Measurements from ENCODE around the gene EXOSC1. TPM values are rescaled to one million over a fixed set of nuclear protein-coding genes. Genes with fewer than 3 reads are reported as not detected.

The EXOSC1 gene, protein sequence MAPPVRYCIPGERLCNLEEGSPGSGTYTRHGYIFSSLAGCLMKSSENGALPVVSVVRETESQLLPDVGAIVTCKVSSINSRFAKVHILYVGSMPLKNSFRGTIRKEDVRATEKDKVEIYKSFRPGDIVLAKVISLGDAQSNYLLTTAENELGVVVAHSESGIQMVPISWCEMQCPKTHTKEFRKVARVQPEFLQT
- 34.2 and 65.3 TPM in 2 replicates for total RNA-seq

DNA sequence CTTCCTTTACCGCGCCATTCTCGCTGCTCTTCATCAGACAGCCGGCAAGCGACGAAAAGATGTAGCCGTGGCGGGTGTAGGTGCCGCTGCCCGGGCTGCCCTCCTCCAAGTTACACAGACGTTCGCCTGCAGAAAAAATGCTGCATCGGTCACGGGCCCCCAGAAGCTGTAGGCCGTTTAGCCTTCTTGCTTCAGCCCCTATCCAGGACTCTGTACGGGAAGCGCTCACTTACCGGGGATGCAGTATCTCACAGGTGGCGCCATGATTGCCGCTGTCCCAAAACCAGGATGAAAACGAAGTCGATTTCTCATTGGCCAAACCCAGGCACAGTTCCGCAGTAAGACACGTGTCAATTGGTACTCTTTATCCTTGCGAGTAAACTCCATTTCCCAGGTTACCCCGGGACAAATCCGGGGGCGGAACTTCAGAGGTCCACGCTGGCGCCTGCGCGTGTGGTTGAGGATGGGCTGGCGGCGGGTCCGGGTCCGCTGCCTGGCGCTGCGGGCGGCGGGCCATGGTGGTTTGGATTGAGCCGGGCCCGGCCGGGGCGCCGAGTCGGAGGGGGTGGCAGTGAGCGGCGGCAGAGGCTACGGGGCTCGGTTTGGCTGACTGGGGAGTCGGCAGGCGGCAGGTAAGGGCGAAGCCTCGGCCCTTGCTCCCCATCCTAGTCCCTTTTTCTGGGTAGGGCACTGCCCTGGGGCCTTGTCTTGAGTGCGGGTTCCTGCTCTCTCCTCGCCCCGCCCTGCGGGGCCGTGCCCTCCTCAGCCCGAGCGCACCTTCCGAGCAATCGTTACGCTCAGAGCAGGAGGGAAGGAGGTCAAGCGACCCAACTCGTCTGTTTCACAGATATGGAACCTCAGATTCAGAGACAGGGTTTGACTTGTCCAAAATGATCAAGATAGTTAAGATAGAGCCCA, at the start of gene EXOSC1, which contains the start of gene ZDHHC16:
EXOSC1 (minus strand) TSS at position 285 of the 918 bp plus-strand sequence; CDS start at position 264, 21 bp downstream.
ZDHHC16 (plus strand) TSS at position 454 of the 918 bp plus-strand sequence. CDS start 5,501 bp downstream, outside the sequence.
- DNase-seq (ENCODE audit: low read depth), result peak; percentile 79
- no peak for TF ChIP-seq CTCF (conservative IDR thresholded peaks at IDR 0.05; ENCODE audit: low read depth, low read length)
- peak within 1 kb of the TSS; percentile 89 for H3K4me3 ChIP-seq (ENCODE audit: low read depth, low read length)

GRCh38 chr10:97494863-97495506, 49.2 kb upstream of the EXOSC1 start:
- H3K4me3 ChIP-seq (ENCODE audit: low read depth, low read length), result no peak overlapping the region
- no peak for DNase-seq (ENCODE audit: low read depth)
- TF ChIP-seq CTCF (conservative IDR thresholded peaks at IDR 0.05; ENCODE audit: low read depth, low read length), result no peak

GRCh38 chr10:97494151-97494550, 48.3 kb upstream of the EXOSC1 start:
- no peak for DNase-seq (ENCODE audit: low read depth)
- no peak for TF ChIP-seq CTCF (conservative IDR thresholded peaks at IDR 0.05; ENCODE audit: low read depth, low read length)
- no peak overlapping the region for H3K4me3 ChIP-seq (ENCODE audit: low read depth, low read length)

- DNase-seq (ENCODE audit: low read depth), result no peak
- H3K4me3 ChIP-seq (ENCODE audit: low read depth, low read length), result no peak overlapping the region
- TF ChIP-seq CTCF (conservative IDR thresholded peaks at IDR 0.05; ENCODE audit: low read depth, low read length), result no peak
These were observed 44.8 kb upstream of the EXOSC1 start for GRCh38 chr10:97490592-97490991.

DNA sequence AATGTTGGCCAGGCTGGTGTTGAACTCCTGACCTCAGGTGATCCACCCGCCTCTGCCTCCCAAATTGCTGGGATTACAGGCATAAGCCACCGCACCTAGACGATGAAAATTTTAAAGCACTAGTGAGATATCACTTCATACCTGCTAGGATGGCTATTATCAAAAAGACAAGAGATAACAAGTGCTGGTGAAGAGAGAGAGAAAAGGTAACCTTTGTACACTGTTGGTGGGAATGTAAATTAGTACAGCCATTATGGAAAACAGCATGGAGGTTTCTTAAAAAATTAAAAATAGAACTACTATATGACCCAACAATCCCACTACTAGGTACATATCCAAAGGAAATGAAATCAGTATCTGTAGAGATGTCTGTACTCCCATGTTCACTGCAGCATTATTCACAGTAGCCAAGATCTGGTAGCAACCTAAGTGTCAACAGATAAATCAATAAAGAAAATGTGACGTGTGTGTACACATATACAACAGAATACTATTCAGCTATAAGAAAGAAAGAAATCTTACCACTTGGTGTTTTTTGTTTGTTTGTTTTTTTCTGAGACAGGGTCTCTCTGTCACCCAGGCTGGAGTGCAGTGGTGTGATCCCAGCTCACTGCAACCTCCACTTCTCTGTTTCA, 40.0 kb upstream of the EXOSC1 start:
- no peak overlapping the region for H3K4me3 ChIP-seq (ENCODE audit: low read depth, low read length)
- TF ChIP-seq CTCF (conservative IDR thresholded peaks at IDR 0.05; ENCODE audit: low read depth, low read length), result no peak
- no peak for DNase-seq (ENCODE audit: low read depth)

- no peak overlapping the region for H3K4me3 ChIP-seq (ENCODE audit: low read depth, low read length)
- DNase-seq (ENCODE audit: low read depth), result no peak
- no peak for TF ChIP-seq CTCF (conservative IDR thresholded peaks at IDR 0.05; ENCODE audit: low read depth, low read length)
These were observed 38.1 kb upstream of the EXOSC1 start for GRCh38 chr10:97483921-97484320.

Measured in epithelial cell of proximal tubule (primary cell).